Heart right ventricle (tissue), 16 donors: ENCODE measurements around the gene HS6ST3. TPM values are rescaled to one million over a fixed set of nuclear protein-coding genes. Genes with fewer than 3 reads are reported as not detected.

Experiments
- ATAC-seq, 8 donors: fragments of 200-7000 bp; cut with Tn5 transposase; one replicate each; pipeline ENCODE4 v1.9.1; 2020; ENCODE audit warnings: mild to moderate bottlenecking in 8 of 8, moderate library complexity in 8 of 8, moderate number of reproducible peaks in 1 of 8
- DNase-seq, 2 donors: peaks; one replicate each; pipeline ENCODE4 v3.0.0-alpha.2; 2020
- H3K27ac ChIP-seq, 10 donors: fragments of 200-600 bp; sonication (generic) in 2 of 10; one replicate each; pipeline versions ENCODE4 v1.5.0 to v1.8.0; 2020 to 2022; ENCODE audit warnings: mild to moderate bottlenecking in 3 of 10
- H3K27me3 ChIP-seq, 7 donors: fragments of 200-600 bp; one replicate each; pipeline ENCODE4 v1.8.0; 2021 to 2022; ENCODE audit warnings: mild to moderate bottlenecking in 2 of 7
- H3K36me3 ChIP-seq, 9 donors: fragments of 200-600 bp; sonication (generic) in 1 of 9; one replicate each; pipeline versions ENCODE4 v1.5.0 to v1.8.0; 2020 to 2022; ENCODE audit warnings: mild to moderate bottlenecking in 2 of 9
- H3K4me1 ChIP-seq, 9 donors: fragments of 200-600 bp; sonication (generic) in 1 of 9; one replicate each; pipeline versions ENCODE4 v1.5.0 to v1.8.0; 2020 to 2022; ENCODE audit warnings: mild to moderate bottlenecking in 4 of 9
- H3K4me3 ChIP-seq, 10 donors: fragments of 200-600 bp; sonication (generic) in 2 of 10; one replicate each; pipeline versions ENCODE4 v1.5.0 to v1.8.0; 2020 to 2022; ENCODE audit warnings: mild to moderate bottlenecking in 7 of 10, moderate library complexity in 2 of 10
- H3K9me3 ChIP-seq, 11 donors: fragments of 200-600 bp in 10 of 11; sonication (generic) in 2 of 11; one replicate each; pipeline versions ENCODE4 v1.5.0 to v1.8.0; 2013 to 2022; ENCODE audit warnings: mild to moderate bottlenecking in 2 of 11, control low read depth in 1 of 11, moderate library complexity in 1 of 11
- CTCF ChIP-seq, 9 donors: fragments of 200-600 bp; sonication (generic) in 2 of 9; IDR thresholded peaks; one replicate each; pipeline versions ENCODE4 v1.5.0 to v1.8.0; 2021 to 2022; ENCODE audit warnings: antibody characterized with exemption in 9 of 9, mild to moderate bottlenecking in 5 of 9, moderate library complexity in 1 of 9
- WGBS, 2 donors: extraction: QIAGEN DNeasy Blood & Tissue Kit; methylation state at CpG; one replicate each; pipeline ENCODE4 v1.1.7; 2013; ENCODE audit warnings: inconsistent platforms in 1 of 2; 5-methylcytosine and 5-hydroxymethylcytosine counted together
- intact Hi-C, 10 donors: fragments of 100-400 bp; cut with DNase I; formaldehyde crosslinking; loops; one replicate each; pipeline versions ENCODE4 v1.11.1 to v1.14.2; 2022
- polyA plus RNA-seq, 2 donors: library from polyadenylated mRNA; stranded (reverse); fragments of 200-250 nt; gene quantifications; one replicate each; pipeline ENCODE4 v1.2.3, GENCODE V29; 2013
- total RNA-seq, 10 donors: library from RNA; stranded (reverse); fragmentation: NEBNext Ultra II Directional in 3 of 10; extraction: Animal tissue kit (Norgen Biotek cat#: 25700) in 3 of 10; gene quantifications; one replicate each; pipeline versions ENCODE4 v1.2.1 to v1.2.4, GENCODE V29; 2021 to 2023
- donor health status: Arrhythmogenic right ventricular cardiomyopathy.
- donor health status: ischemic (EF 13 %, LVEDD 7.1; RV severe dilation, severe dysfunction).
- donor health status: healthy with polysubstance abuse.
- donor health status: DM: no; HTN: yes; CAD: no.
- donor health status: DM: no; HTN: no; CAD: no.
- donor health status: ischemic (EF 25% LVEDD 6.9; RV normal size, moderate dysfunction).
- donor health status: ischemic (EF 25% LVEDD 5.7; RV mildly dilated, moderate dysfunction).
- donor health status: healthy.
- donor health status: DM: yes; HTN: yes; CAD: no.
- donor health status: Ischemic cardiomyopathy.
- donor health status: ischemic (EF 35%, LVEDD 5.7; RV mildly dilated, moderate dysfunction).
- donor health status: nonischemic (EF 11% LVEDD 7.7; RV severe dilation, severe dysfunction).
- donor health status: DM: yes; HTN: yes; CAD: no.
- donor health status: PGD.
- donor health status: ischemic (EF 29% LVEDD 5.4; RV normal size, mild dysfunction).
- donor health status: nonischemic (EF 23%, LVEDD 6.1; RV moderate dilation, normal function).

The HS6ST3 gene
- total and polyA plus RNA-seq, 12 donors, result 0.01 to 7.6 (median 1.2) TPM

DNA sequence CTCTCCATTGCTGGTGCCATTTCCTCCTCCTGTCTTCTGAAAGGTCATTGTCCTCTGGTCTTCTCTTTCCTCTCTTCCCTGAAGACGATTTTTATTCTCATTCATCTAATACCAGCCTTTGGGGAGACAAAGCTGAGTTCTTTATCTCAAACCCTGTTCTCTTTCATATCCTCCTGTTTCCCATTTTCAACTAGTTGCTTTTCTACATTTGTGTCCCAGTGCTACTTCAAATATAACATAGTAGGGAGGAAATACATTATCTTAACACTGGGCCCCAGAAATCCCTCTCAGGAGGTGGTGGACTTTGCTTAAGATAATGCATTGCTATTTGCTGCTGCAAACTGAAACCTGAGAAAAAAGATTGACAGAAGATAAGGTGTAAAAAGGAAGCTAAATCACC, 159.1 kb downstream of the HS6ST3 start:
- H3K27me3 ChIP-seq, result no peaks in the 10 kb centered on the region
- no peaks in the 10 kb centered on the region for H3K36me3 ChIP-seq
- 33 to 46% methylated on average over 1 of the region's 1 CpG for WGBS, 2 donors
- no peaks in the 10 kb centered on the region for H3K4me1 ChIP-seq
- no peak overlapping the region for H3K4me3 ChIP-seq
- intact Hi-C loops, result no loop called here
- DNase-seq (no peak), ATAC-seq (no peak)
- peaks cover 0 to 11% (median 0%) of the 10 kb centered on the region in 11 donors for H3K9me3 ChIP-seq
- no peak overlapping the region for H3K27ac ChIP-seq
- no peak for TF ChIP-seq CTCF (IDR thresholded peaks at IDR 0.05)

GRCh38 chr13:96252903-96253302, 163.0 kb downstream of the HS6ST3 start:
- no peaks in the 10 kb centered on the region for H3K27me3 ChIP-seq
- H3K27ac ChIP-seq, result no peak overlapping the region
- no peak for DNase-seq
- H3K36me3 ChIP-seq, result no peaks in the 10 kb centered on the region
- 92 to 95% methylated on average over 4 of the region's 4 CpGs for WGBS, 2 donors
- intact Hi-C loops, result no loop called here
- no peak for TF ChIP-seq CTCF (IDR thresholded peaks at IDR 0.05)
- H3K4me1 ChIP-seq, result no peaks in the 10 kb centered on the region
- H3K4me3 ChIP-seq, result no peak overlapping the region
- peaks cover 0 to 11% (median 0%) of the 10 kb centered on the region in 11 donors for H3K9me3 ChIP-seq
- ATAC-seq, result no peak

- intact Hi-C loops, result no loop called here
- Histone ChIP-seq H3K27me3 (peaks cover 0 to 4% (median 0%) of the 10 kb centered on the region in 7 donors), H3K4me1 (no peaks in the 10 kb centered on the region), H3K27ac (no peak overlapping the region), H3K4me3 (no peak overlapping the region), H3K36me3 (no peaks in the 10 kb centered on the region), H3K9me3 (no peaks in the 10 kb centered on the region)
- TF ChIP-seq CTCF (IDR thresholded peaks at IDR 0.05), result no peak
- ATAC-seq (no peak), DNase-seq (no peak)
- WGBS, 2 donors, result 59 to 60% methylated on average over 1 of the region's 1 CpG
Measured at GRCh38 chr13:96273196-96273595, 183.3 kb downstream of the HS6ST3 start.

GRCh38 chr13:96274046-96274445, 184.1 kb downstream of the HS6ST3 start:
- no peak overlapping the region for H3K27ac ChIP-seq
- ATAC-seq, result no peak
- no peak for TF ChIP-seq CTCF (IDR thresholded peaks at IDR 0.05)
- no peaks in the 10 kb centered on the region for H3K9me3 ChIP-seq
- no peaks in the 10 kb centered on the region for H3K4me1 ChIP-seq
- no peak overlapping the region for H3K4me3 ChIP-seq
- WGBS, 2 donors, result 94 to 95% methylated on average over 2 of the region's 2 CpGs
- DNase-seq, result no peak
- H3K27me3 ChIP-seq, result peaks cover 0 to 4% (median 0%) of the 10 kb centered on the region in 7 donors
- no peaks in the 10 kb centered on the region for H3K36me3 ChIP-seq
- intact Hi-C loops, result no loop called here
